ENCODE measurements around the gene TEAD4. TPM values are rescaled to one million over a fixed set of nuclear protein-coding genes. Genes with fewer than 3 reads are reported as not detected.

Gene TEAD4
- total RNA-seq, 2 donors from 2014 or later, result 10.7 to 15.8 TPM

- intact Hi-C loops (cut with DNase I), result no loop called here
- TF ChIP-seq CTCF (IDR thresholded peaks at IDR 0.05), result no peak
Observed at GRCh38 chr12:3049611-3050249, 90.5 kb downstream of the TEAD4 start.

GRCh38 chr12:3054374-3054773 is 95.2 kb downstream of the TEAD4 start:
- intact Hi-C loops (cut with DNase I), result no loop called here
- no peak overlapping the region for H3K27ac ChIP-seq
- TF ChIP-seq CTCF (IDR thresholded peaks at IDR 0.05), result no peak

More at GRCh38 chr12:3049611-3050249, 90.5 kb downstream of the TEAD4 start:
- no peaks in the 10 kb centered on the region for H3K27me3 ChIP-seq
- no peak overlapping the region for H3K9ac ChIP-seq (ENCODE audit: low read depth in 2 of 2, low read length in 2 of 2)
- no peak overlapping the region for H3K4me3 ChIP-seq
- no peak for DNase-seq
- H3K27ac ChIP-seq, result no peak overlapping the region
- no peaks in the 10 kb centered on the region for H3K9me3 ChIP-seq
- no peaks in the 10 kb centered on the region for H3K36me3 ChIP-seq
- no peaks in the 10 kb centered on the region for H3K4me1 ChIP-seq

GRCh38 chr12:3055026-3055703 is 96.0 kb downstream of the TEAD4 start:
- H3K36me3 ChIP-seq, result no peaks in the 10 kb centered on the region
- intact Hi-C loops (cut with DNase I), result no loop called here
- no peak overlapping the region for H3K4me3 ChIP-seq
- no peaks in the 10 kb centered on the region for H3K9me3 ChIP-seq
- no peaks in the 10 kb centered on the region for H3K4me1 ChIP-seq
- no peak overlapping the region for H3K27ac ChIP-seq
- no peaks in the 10 kb centered on the region for H3K27me3 ChIP-seq
- no peak for TF ChIP-seq CTCF (IDR thresholded peaks at IDR 0.05)
- H3K9ac ChIP-seq (ENCODE audit: low read depth in 2 of 2, low read length in 2 of 2), result no peak overlapping the region
- DNase-seq, result no peak

More at GRCh38 chr12:3054374-3054773, 95.2 kb downstream of the TEAD4 start:
- no peaks in the 10 kb centered on the region for H3K9me3 ChIP-seq
- H3K36me3 ChIP-seq, result no peaks in the 10 kb centered on the region
- DNase-seq, result no peak
- H3K4me3 ChIP-seq, result no peak overlapping the region
- no peak overlapping the region for H3K9ac ChIP-seq (ENCODE audit: low read depth in 2 of 2, low read length in 2 of 2)
- no peaks in the 10 kb centered on the region for H3K4me1 ChIP-seq
- no peaks in the 10 kb centered on the region for H3K27me3 ChIP-seq

GRCh38 chr12:3055704-3056467 is 96.7 kb downstream of the TEAD4 start:
- no peak for TF ChIP-seq CTCF (IDR thresholded peaks at IDR 0.05)
- Histone ChIP-seq H3K27me3 (no peaks in the 10 kb centered on the region), H3K27ac (no peak overlapping the region), H3K36me3 (no peaks in the 10 kb centered on the region), H3K4me3 (no peak overlapping the region), H3K9ac (ENCODE audit: low read depth in 2 of 2, low read length in 2 of 2) (no peak overlapping the region), H3K4me1 (no peaks in the 10 kb centered on the region), H3K9me3 (no peaks in the 10 kb centered on the region)
- intact Hi-C loops (cut with DNase I), result no loop called here
- no peak for DNase-seq

- H3K9ac ChIP-seq (ENCODE audit: low read depth in 2 of 2, low read length in 2 of 2), result no peak overlapping the region
- no peaks in the 10 kb centered on the region for H3K36me3 ChIP-seq
- no peak overlapping the region for H3K27ac ChIP-seq
- TF ChIP-seq CTCF (IDR thresholded peaks at IDR 0.05), result no peak
- no peak for DNase-seq
- no peak overlapping the region for H3K4me3 ChIP-seq
- no peaks in the 10 kb centered on the region for H3K27me3 ChIP-seq
- intact Hi-C loops (cut with DNase I), result no loop called here
- H3K4me1 ChIP-seq, result no peaks in the 10 kb centered on the region
- no peaks in the 10 kb centered on the region for H3K9me3 ChIP-seq
Observed at GRCh38 chr12:3061059-3061458, 101.9 kb downstream of the TEAD4 start.
